Measurements from ENCODE around the gene GALNT7.
"Not testable (repeated sequence)": the region's sequence is repeated elsewhere in the genome, so short reads cannot be mapped to it uniquely, and the experiment has no call there.

GALNT7 gene, protein sequence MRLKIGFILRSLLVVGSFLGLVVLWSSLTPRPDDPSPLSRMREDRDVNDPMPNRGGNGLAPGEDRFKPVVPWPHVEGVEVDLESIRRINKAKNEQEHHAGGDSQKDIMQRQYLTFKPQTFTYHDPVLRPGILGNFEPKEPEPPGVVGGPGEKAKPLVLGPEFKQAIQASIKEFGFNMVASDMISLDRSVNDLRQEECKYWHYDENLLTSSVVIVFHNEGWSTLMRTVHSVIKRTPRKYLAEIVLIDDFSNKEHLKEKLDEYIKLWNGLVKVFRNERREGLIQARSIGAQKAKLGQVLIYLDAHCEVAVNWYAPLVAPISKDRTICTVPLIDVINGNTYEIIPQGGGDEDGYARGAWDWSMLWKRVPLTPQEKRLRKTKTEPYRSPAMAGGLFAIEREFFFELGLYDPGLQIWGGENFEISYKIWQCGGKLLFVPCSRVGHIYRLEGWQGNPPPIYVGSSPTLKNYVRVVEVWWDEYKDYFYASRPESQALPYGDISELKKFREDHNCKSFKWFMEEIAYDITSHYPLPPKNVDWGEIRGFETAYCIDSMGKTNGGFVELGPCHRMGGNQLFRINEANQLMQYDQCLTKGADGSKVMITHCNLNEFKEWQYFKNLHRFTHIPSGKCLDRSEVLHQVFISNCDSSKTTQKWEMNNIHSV

DNA sequence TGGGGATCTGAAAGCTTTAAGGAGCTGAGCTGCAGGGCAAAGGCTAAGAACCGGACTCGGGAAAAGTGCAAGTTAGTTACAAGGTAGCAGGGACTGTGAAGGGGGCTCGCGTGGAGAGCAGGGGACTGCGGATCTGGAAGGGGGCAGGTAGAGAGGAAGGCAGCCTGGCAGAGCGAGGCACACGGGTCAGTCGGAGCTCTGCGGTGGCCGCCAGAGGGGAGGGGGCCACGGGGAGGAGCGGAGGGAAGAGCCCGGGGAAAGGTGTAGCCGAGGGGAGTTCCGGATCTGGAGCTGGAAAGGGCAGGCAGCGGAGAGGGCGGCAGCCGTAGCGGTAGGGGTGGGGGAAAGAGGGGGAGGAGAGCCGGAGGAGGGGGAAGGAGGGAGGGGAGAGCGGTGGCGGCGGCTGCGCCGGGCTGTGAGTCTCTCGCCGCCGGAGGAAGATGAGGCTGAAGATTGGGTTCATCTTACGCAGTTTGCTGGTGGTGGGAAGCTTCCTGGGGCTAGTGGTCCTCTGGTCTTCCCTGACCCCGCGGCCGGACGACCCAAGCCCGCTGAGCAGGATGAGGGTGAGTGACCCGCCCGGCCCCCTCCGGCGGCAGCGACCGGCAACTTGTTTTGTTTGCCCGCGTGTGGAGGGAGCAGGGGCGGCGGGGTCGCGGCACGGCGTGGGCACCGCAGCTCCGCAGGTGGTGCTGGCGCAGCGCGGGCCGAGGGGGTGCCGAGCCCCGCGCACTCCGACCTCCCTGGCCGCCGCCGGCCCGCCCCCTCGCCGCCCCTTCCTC lies at the start of gene GALNT7:
GALNT7 (plus strand) TSS at position 416 of the 782 bp plus-strand sequence; CDS start at position 441, 25 bp downstream.
- DNase-seq = peak; percentile 68

DNA sequence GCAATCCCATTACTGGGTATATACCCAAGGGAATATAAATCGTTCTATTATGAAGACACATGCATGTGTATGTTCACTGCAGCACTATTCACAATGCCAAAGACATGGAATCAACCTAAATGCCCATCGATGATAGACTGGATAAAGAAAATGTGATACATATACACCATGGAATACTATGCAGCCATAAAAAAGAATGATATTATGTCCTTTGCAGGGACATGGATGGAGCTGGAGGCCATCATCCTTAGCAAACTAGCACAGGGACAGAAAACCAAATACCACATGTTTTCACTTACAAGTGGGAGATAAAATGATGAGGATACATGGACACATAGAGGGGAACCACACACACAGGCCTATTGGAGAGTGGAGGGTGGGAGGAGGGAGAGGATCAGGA lies 49.8 kb upstream of the GALNT7 start:
- DNase-seq = not testable (repeated sequence)

DNA sequence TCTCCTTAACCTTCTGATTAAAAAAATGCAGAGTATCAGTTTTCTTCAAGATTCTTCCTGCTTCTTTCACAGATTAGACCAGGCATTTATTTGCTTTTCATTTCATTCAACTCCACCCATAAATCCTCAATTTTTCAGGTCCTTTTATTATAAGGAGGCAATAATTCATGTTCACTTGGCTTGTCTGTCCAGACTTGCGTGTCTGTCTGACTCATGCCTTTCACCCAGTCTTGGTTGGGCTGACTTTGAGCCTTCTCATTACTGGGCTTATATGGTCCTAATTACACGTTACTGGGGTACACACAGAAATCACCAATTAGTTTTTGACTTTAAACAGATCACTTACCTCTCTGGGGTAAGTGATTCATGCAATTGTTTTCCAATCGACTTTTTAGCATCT lies 48.8 kb upstream of the GALNT7 start:
- no peak for DNase-seq

DNA sequence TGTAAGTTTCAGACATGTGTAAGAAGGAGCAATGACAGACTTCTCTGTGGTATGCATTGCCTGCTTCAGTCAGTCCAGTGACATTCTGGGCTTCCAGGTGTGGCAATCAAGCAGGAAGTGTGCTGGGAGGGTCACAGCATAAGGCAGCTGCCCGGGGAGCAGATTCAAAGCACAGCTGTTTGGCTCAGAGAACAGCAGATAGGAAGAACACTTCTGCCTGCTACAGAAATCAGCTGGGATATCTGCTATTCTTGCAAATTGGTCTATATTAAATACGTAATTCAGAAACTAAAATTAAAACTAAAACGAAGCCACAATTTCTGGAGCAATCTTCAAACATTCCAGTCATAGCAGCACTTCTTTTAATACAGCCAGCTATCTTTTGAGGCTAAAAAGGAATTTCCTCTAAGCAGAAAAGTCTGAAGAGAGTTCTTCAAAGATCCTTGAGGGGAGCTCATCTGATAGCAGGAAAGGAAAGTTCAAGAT lies 47.5 kb upstream of the GALNT7 start:
- no peak for DNase-seq

DNA sequence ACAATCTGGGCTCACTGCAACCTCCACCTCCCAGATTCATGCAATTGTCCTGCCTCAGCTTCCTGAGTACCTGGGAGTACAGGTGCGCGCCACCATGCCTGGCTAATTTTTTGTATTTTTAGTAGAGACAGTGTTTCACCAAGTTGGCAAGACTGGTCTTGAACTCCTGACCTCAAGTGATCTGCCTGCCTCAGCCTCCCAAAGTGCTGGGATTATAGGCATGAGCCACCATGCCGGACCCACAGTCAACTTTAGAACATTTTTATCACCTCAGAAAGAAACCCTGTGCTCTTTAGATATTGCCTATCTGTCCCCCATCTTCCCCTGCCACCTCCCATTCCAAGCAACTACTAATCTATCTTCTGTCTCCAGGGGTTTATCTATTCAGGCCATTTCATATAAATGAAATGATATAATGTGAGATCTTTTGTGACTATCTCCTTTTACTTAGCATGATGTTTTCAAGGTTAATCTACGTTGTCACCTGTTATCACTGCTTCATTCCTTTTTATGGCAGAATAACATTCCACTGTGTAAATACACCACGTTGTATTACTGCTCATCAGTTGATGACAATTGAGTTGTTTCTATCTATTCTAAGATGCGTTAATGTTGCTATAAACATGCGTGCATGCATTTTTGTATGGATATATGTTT lies 44.3 kb upstream of the GALNT7 start:
- DNase-seq = no peak

DNA sequence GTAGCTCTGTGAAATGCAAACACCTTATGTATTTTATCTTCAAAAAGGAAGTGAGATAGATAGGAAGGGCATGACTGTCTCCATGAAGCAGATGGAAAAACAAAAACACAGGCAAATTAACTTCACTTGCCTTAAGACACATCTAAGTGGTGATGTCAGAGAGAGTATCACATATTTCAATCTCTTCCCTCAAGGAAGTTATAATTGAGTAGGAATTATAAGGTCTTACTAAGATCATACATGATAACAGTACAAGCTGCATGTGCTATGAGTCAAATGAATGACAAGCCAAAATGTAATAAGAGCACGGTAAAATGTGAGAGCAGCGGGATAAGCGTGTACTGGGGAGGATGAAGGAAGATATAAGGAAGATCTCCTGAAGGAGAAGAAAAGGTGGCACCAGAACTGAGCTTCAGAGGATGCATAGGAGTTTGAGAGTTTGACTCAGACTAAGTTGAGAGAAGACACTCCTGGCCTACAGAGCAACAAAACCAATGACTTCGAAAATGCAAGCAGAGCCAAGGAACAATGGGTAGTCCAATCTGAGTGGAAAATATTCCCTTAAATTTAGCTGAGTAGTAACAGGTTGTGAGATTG lies 43.3 kb upstream of the GALNT7 start:
- no peak for DNase-seq

DNA sequence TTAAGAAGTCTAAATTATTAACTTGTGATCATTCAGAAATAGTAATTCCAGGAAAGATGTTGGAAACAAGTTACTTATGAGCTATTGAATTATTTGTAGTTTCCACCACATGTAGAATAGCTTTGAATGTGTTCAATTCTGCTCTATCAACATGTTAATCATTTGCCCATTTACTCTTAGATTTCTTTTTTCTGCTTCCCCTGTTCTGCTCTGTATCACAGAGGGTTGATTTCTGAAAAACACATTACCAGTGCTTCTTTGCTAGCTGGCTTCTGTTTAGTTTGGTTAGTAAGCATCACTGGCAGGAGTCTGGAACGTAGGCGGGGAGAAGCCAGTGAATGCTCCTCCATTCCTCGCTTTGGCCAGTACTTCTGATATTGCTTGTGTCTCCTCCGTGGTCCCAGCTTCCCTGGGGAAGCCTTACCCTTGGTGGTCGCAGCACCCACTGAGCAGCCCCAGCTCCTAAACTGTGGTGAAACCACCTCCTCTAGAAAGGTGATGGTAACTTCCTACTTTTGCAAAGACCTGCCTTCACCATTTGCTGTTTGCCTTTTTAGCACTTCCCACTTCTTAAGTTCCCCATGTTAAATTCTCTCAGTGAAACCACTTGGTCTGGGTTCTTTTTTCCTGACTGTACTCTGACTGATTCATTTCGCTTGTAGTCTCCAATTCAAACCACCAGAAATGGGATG lies 40.3 kb upstream of the GALNT7 start:
- DNase-seq = no peak

DNA sequence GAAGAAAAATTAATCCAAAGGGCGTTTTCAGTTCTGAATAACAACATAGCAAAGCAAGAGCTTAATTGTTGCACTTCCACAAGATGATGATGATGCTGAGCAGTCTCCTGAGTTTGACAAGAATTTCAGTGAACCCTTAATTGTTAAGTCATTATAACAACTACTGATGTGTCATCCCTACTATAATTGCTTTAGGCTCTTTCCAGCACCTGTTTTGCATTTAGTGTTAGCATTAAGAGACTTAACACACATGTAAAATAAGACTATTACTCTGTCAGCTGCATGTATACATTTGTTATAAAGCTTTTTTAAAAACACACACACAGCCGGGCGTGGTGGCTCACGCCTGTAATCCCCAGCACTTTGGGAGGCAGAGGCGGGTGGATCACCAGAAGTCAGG lies 37.9 kb upstream of the GALNT7 start:
- DNase-seq = no peak

DNA sequence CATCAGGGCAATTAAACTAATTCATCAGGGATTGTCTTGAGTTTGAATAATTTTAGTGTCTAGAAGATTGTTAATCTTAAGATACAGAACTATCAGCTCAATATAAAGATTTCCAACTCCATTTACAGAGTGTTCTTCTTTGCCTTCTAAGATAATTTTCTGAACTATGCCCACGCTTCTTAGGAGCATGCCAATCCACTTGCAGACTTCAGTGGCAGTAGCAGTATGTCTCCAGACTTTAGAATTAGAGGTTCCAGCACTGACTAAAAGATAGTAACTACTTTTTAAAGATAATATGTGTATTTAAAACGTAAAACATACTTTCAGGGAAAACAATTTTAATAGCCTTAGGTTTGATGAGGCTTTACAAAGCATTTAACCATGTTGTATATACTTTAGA lies 34.2 kb upstream of the GALNT7 start:
- DNase-seq = no peak

DNA sequence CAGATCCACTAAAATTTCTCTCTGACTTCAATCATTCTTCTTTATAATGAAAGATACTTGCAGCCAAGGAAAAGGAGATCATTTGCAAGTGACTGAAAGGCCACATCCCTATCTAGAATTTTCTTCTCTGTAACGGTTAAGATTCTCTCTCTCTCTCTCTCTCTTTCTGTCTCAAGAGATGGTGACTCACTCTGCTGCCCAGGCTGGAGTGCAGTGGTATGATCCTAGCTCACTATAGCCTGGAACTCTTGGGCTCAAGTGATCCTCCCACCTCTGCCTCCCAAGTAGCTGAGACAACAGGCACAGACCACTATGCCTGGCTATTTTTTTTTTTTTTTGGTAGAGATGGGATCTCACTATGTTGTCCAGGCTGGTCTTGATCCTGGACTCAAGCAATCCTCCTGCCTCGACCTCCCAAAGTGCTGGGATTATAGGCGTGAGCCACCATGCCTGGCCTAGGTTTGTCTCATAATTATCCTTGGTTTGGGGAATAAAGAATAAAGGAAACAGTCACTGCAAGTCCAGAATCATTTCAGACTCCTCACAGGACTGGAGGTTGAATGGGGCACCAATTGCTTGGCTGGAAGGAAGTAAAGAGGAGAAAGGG lies 33.3 kb upstream of the GALNT7 start:
- no peak for DNase-seq

DNA sequence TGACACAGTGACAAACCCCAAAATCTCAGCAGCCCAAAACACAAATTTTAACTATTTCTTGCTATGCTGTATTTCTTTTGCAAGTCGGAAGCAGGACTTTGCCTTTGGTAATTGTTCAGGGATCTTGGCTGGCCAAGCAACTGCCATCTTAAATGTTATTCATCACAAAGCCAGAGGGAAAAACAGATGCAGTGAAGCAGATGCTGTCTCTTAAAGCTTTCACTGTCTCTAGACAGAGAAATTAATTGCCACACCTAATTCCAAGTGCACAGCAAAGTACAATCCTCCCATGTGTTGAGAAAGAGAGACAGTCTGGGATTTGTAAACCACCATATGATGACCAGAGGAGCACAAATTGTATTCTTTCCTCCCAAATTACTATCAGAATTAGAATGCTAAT lies 30.0 kb upstream of the GALNT7 start:
- no peak for DNase-seq

DNA sequence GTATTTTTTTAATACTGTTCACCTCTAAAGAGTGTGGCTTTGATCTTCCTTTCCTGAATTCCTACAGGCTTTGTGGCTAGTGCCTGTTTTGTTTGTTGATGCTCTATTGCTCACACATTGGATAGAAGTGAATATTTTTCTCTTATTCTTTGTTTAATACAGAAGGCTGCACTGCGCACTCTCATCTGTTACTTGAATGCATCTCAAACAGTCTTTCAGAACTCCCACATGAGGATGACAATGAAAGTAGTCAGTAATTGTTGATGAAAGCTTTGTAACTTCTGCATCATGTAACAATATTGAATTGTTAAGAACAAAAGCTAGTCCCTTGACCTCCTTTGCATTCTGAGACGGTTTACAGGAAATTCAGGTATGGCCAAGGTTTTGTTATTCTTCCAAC lies 29.1 kb upstream of the GALNT7 start:
- no peak for DNase-seq

DNA sequence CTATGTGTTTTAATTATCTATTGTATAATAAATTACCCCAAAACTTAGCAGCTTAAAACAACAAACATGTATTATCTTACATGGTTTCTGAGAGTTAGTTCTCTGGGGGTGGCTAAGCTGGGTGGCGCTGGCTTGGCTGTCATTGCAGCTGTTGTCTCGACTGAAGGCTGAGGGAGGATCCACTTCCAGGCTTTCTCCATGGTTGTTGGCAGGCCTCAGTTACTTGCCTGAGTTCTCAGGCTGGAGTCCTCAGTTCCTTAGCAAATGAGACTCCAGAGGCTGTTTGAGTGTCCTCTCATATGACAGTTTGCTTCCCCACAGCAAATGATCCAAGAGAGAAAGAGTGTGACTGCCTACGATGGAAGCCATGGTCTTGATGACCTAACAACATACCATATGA lies 23.5 kb upstream of the GALNT7 start:
- DNase-seq = no peak

DNA sequence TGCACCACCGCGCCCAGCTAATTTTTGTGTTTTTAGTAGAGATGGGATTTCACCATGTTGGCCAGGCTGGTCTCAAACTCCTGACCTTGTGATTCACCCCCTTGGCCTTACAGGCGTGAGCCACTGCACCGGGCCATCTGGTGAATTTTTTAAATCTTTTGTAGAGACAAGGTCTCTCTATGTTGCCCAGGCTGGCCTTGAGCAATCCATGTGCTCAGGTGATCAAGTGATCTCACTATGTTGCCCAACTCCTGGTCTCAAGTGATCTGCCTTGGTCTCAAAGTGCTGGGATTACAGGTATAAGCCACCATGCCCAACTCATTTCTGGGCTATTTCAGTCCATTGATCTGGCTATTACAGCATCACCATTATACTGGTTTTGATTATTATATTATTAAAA lies 22.2 kb upstream of the GALNT7 start:
- DNase-seq = no peak

DNA sequence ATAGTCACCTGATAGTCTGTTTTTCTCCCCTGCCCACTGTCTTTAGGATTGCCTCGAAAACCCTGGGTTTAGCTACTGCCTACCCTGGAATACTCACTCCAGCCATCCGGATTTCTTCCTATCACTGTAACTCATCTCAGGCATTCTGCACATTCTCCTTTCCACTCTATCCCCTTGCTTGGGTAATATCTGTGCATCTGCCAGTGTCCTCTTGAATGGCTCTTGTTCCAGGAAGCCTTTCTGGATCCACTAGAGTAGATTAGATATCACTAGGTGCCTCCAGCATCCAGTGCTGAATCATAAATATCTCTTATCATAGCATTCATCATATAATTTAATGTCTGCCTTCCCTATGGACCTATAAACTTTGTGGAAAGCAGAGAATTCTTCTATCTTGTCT lies 17.1 kb upstream of the GALNT7 start:
- no peak for DNase-seq

DNA sequence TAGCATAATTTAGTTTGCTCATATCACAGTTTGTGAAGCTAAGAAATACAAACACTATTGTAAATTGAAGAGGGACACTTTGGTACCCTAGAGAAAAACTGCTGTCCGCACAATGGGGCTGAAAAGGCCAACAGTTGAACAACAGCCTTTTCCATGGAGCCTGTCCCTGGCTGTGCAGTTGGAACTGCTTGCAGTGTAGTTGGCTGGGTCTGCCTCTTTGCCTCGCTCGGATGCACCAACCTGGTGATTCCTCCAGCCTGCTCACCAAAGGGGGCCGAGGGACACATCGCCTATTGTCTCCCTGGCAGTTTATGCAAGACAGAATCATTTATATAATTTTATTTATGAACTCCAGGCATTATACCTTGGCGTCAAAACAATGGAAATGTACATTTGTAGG lies 16.5 kb upstream of the GALNT7 start:
- DNase-seq = no peak

DNA sequence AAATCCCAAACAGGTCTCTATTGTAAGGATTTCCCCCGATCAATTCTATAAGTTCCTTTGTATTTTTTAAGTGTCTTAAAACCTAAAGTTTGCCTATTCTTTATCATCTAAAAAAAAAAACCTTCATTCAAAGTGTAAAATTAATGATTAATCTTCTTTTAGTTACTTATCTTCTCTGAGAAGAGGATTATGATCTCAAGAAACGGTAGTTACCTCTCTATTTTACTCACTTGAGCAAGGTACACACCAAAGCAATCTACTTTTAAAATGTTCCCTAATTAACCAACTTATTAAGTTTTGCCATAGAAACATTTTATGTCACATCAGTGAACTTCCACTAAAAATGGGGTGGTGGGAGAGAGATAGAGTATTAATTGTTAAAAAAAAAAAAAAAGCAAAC lies 15.2 kb upstream of the GALNT7 start:
- no peak for DNase-seq

DNA sequence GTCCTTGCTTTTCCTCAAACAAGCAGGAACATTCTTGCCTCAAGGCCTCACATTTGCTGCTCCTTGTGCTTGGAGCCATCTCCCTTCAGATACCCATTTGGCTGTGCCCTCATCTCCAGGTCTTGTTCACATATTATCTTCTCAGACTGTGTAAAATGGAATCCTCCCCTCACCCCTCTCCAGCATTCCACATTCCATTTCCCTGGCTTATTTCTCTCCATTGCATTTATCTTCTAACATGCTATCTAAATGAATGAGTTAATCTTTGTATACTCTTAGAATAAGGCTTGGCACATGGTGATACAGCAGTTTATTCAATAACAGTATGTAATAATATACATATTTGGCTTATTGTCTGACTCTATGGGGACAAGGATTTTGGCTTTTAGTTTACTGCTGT lies 8.8 kb upstream of the GALNT7 start:
- no peak for DNase-seq

DNA sequence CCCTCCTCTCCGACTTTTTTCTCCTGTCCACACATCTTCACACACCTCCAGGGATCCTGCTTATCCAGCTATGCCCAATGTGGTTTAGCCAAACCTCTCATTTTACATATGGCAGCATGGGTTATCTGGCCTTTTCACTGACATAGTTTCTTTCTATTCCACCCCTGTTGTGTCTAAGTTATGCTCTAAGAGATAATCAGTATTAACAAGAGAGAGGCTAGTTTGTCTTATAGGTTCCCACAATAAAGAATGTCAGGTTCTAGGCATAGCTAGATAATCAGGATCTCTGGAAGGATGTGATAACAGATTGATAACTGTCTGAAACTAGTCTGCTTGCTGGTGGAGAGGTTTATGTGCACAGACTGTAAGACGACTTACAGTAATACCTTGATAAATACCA lies 7.7 kb upstream of the GALNT7 start:
- no peak for DNase-seq

DNA sequence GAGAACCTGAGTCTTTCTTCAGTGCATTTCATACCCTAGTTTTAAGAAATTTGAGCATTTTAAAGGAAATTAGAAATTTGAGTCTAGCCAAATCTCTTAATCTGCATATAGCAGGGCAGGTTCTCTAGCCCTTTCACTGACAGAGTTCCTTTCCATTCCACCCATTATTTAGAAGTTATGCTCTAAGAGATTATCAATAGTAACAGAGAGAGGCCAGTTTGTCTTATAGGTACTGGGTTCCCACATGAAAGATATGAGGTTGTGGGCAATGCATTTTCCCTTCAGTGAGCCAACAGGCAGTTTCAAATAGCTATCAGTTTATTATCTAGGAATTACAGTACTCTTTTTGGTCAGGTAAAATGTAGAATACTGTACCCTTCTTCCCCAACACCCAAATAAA lies 7.3 kb upstream of the GALNT7 start:
- DNase-seq = no peak

DNA sequence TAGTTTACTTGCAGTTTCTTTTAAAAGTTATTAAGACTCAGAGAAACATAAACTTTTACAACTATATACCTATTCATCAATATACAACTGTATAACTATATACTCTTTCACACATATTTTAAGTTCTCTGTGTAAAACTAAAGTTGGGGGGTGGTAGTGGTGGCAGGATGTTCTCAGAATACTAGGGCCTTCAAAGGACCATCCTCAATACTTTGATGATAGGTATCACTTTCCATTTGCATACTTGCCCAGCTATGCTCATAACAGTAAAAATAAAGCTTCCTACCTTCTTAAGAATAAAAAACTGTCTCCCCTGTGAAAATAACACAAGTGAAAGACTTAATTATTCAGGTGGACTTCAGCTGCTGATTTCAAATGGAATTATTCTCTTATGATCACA lies 2.9 kb upstream of the GALNT7 start:
- no peak for DNase-seq

DNA sequence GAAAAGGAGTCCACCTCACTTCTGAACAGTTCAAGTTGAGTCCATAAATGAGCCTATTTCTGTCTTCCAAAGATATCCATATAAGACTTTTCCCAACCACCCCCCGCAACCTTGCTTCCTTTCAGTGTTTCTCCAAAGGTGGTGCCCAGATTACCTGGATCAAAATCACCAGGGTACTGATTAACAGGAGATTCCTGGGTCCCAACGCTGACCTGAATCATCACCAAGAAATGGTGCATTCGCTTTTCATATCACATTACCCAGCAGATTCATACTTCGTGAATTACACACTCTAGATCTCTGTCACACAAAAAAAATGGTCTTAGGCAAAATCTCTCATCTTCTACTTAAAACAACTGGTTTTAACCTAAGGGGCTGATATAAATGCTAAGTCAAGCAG lies 2.1 kb upstream of the GALNT7 start:
- no peak for DNase-seq
